H1 (cell line): ENCODE data around the gene FPGS. TPM values are rescaled to one million over a fixed set of nuclear protein-coding genes. Genes with fewer than 3 reads are reported as not detected.

Source experiments
- CTCF ChIA-PET: fragments of 300-600 bp; sonication (Branson Sonifier 250); formaldehyde crosslinking; loops from one replicate; lab custom pipeline; 2021; ENCODE audit not compliant: partially characterized antibody; lab: Charles Lee
- POLR2A ChIA-PET: fragments of 300-600 bp; sonication (Branson Sonifier 250); formaldehyde crosslinking; loops from one replicate; lab custom pipeline; 2021; ENCODE audit warnings: inconsistent platforms; ENCODE audit not compliant: partially characterized antibody; lab: Charles Lee
- DNase-seq, 2 experiments: peaks; one replicate each; pipeline versions ENCODE4 v3.0.0 to v3.0.0-alpha.2; 2010 to 2022; ENCODE audit warnings: low spot score in 2 of 2, low read depth in 1 of 2, mixed read lengths in 1 of 2
- FAIRE-seq: peaks from 2 replicates; lab custom pipeline; 2011; peaks lifted over from hg19 to GRCh38; lab: Jason Lieb, UNC
- H2AFZ ChIP-seq: 2 replicates; pipeline ENCODE4 v1.8.1; 2012; ENCODE audit warnings: low read length, inconsistent platforms
- H2AK5ac ChIP-seq: 2 replicates; pipeline ENCODE4 v1.6.1; 2013; ENCODE audit warnings: low read depth, low read length
- H2BK120ac ChIP-seq: replicated peaks from 2 replicates; pipeline ENCODE3; 2013; ENCODE audit warnings: low read depth, low read length, inconsistent platforms
- H2BK12ac ChIP-seq: 2 replicates; pipeline ENCODE4 v1.6.1; 2013; ENCODE audit warnings: low read depth, low read length
- H2BK15ac ChIP-seq: 2 replicates; pipeline ENCODE4 v1.6.1; 2013; ENCODE audit warnings: low read length
- H2BK20ac ChIP-seq: 2 replicates; pipeline ENCODE4 v1.6.1; 2013; ENCODE audit warnings: low read length
- H2BK5ac ChIP-seq: 2 replicates; pipeline ENCODE4 v1.6.1; 2013; ENCODE audit warnings: low read depth, low read length
- H3K14ac ChIP-seq: 2 replicates; pipeline ENCODE4 v1.6.1; 2013; ENCODE audit warnings: inconsistent platforms; ENCODE audit not compliant: insufficient read length
- H3K18ac ChIP-seq: 2 replicates; pipeline ENCODE4 v1.6.1; 2013; ENCODE audit warnings: low read length; ENCODE audit errors: extremely low read depth
- H3K23ac ChIP-seq: 2 replicates; pipeline ENCODE4 v1.6.1; 2013; ENCODE audit warnings: inconsistent platforms; ENCODE audit not compliant: insufficient read length
- H3K23me2 ChIP-seq: 2 replicates; pipeline ENCODE4 v1.6.1; 2013; ENCODE audit warnings: low read depth, low read length
- H3K27ac ChIP-seq: 2 replicates; pipeline ENCODE4 v1.6.1; 2011; ENCODE audit warnings: low read depth, low read length, inconsistent platforms
- H3K27me3 ChIP-seq, 4 experiments: replicated peaks in 1 of 4; 1 replicate in 1 of 4; 2 replicates in 3 of 4; pipeline versions ENCODE4 v1.6.1 to v1.8.1; 2011 to 2013; ENCODE audit warnings: low read length in 3 of 4, mild to moderate bottlenecking in 3 of 4, inconsistent platforms in 2 of 4, mixed read lengths in 2 of 4, moderate library complexity in 1 of 4; ENCODE audit not compliant: control insufficient read depth in 3 of 4, insufficient read depth in 3 of 4; ENCODE audit errors: extremely low read depth in 1 of 4
- H3K36me3 ChIP-seq, 4 experiments: 2 replicates each; pipeline versions ENCODE4 v1.6.1 to v1.8.1; 2011 to 2013; ENCODE audit warnings: mild to moderate bottlenecking in 4 of 4, low read length in 3 of 4, moderate library complexity in 2 of 4, control low read depth in 1 of 4, inconsistent platforms in 1 of 4; ENCODE audit not compliant: insufficient read depth in 4 of 4, control insufficient read depth in 2 of 4
- H3K4ac ChIP-seq: replicated peaks from 2 replicates; pipeline ENCODE3; 2013; ENCODE audit warnings: low read length, low read depth, mixed read lengths, inconsistent platforms; ENCODE audit not compliant: insufficient read length
- H3K4me1 ChIP-seq, 4 experiments: replicated peaks in 1 of 4; 1 replicate in 1 of 4; 2 replicates in 3 of 4; pipeline versions ENCODE4 v1.6.1 to v1.8.1; 2011 to 2013; ENCODE audit warnings: low read length in 3 of 4, inconsistent platforms in 2 of 4, mixed read lengths in 1 of 4; ENCODE audit not compliant: insufficient read depth in 4 of 4, control insufficient read depth in 3 of 4
- H3K4me2 ChIP-seq, 2 experiments: 2 replicates each; pipeline versions ENCODE4 v1.6.1 to v1.8.1; 2011 to 2013; ENCODE audit warnings: low read depth in 2 of 2, low read length in 2 of 2, control low read depth in 1 of 2, inconsistent platforms in 1 of 2, mild to moderate bottlenecking in 1 of 2; ENCODE audit not compliant: insufficient read depth in 1 of 2
- H3K4me3 ChIP-seq, 4 experiments: fragments of 200-600, 300-600 bp in 1 of 4; sonication (generic), shearing (Covaris generic), sonication (Bioruptor Twin) in 1 of 4; 2 replicates each; pipeline versions ENCODE4 v1.5.1 to v1.8.1; 2011 to 2016; ENCODE audit warnings: low read length in 4 of 4, low read depth in 3 of 4, control low read depth in 2 of 4, inconsistent platforms in 2 of 4, mild to moderate bottlenecking in 2 of 4, mixed read lengths in 1 of 4, moderate library complexity in 1 of 4; ENCODE audit not compliant: insufficient read depth in 2 of 4; ENCODE audit errors: extremely low read depth in 1 of 4
- H3K56ac ChIP-seq: replicated peaks from 2 replicates; pipeline ENCODE3; 2013; ENCODE audit warnings: low read depth, mild to moderate bottlenecking, mixed read lengths, low read length, inconsistent platforms; ENCODE audit not compliant: insufficient read length
- H3K79me1 ChIP-seq: 2 replicates; pipeline ENCODE4 v1.6.1; 2013; ENCODE audit warnings: low read depth, low read length, control low read depth
- H3K79me2 ChIP-seq, 2 experiments: 2 replicates each; pipeline versions ENCODE4 v1.6.1 to v1.8.1; 2012 to 2013; ENCODE audit warnings: low read length in 2 of 2, mild to moderate bottlenecking in 2 of 2, inconsistent platforms in 1 of 2; ENCODE audit not compliant: insufficient read depth in 2 of 2, control insufficient read depth in 1 of 2
- H3K9ac ChIP-seq, 4 experiments: replicated peaks in 1 of 4; 1 replicate in 1 of 4; 2 replicates in 3 of 4; pipeline versions ENCODE4 v1.6.1 to v1.8.1; 2011 to 2013; ENCODE audit warnings: low read depth in 3 of 4, low read length in 3 of 4, control low read depth in 2 of 4, mild to moderate bottlenecking in 2 of 4, moderate library complexity in 2 of 4, inconsistent platforms in 1 of 4; ENCODE audit errors: extremely low read depth in 1 of 4
- H3K9me3 ChIP-seq, 2 experiments: 2 replicates each; pipeline versions ENCODE4 v1.6.1 to v1.8.1; 2012 to 2013; ENCODE audit warnings: mild to moderate bottlenecking in 2 of 2, moderate library complexity in 2 of 2, control low read depth in 1 of 2, inconsistent platforms in 1 of 2, low read depth in 1 of 2, low read length in 1 of 2, mixed read lengths in 1 of 2; ENCODE audit not compliant: insufficient read depth in 2 of 2
- H4K20me1 ChIP-seq, 2 experiments: replicated peaks in 1 of 2; 2 replicates each; pipeline versions ENCODE3 to v1.8.1; 2011 to 2013; ENCODE audit warnings: inconsistent platforms in 2 of 2, low read length in 2 of 2, mild to moderate bottlenecking in 1 of 2; ENCODE audit not compliant: insufficient read depth in 2 of 2, control insufficient read depth in 1 of 2
- H4K5ac ChIP-seq: 2 replicates; pipeline ENCODE4 v1.6.1; 2013; ENCODE audit warnings: low read length, low read depth, mixed read lengths, inconsistent platforms; ENCODE audit not compliant: insufficient read length
- H4K8ac ChIP-seq: 2 replicates; pipeline ENCODE4 v1.8.0; 2013; ENCODE audit warnings: mild to moderate bottlenecking, moderate library complexity, low read length, inconsistent platforms; ENCODE audit not compliant: insufficient read depth; ENCODE audit errors: extremely low read depth
- H4K91ac ChIP-seq: replicated peaks from 2 replicates; pipeline ENCODE3; 2013; ENCODE audit warnings: low read length, mixed read lengths, inconsistent platforms; ENCODE audit not compliant: insufficient read length
- CHD1 ChIP-seq: IDR thresholded peaks from 2 replicates; pipeline ENCODE4 v1.6.1; 2012; ENCODE audit warnings: low read depth, low read length, improper control_type of control experiment
- CTCF ChIP-seq, 3 experiments: IDR thresholded peaks; 1 replicate in 2 of 3; 2 replicates in 1 of 3; pipeline versions ENCODE4 v1.5.1 to v1.6.1; 2011; ENCODE audit warnings: low read length in 3 of 3, mild to moderate bottlenecking in 3 of 3, inconsistent platforms in 2 of 3, low read depth in 1 of 3, moderate library complexity in 1 of 3; ENCODE audit not compliant: insufficient read depth in 1 of 3; ENCODE audit errors: control extremely low read depth in 1 of 3
- HDAC6 ChIP-seq: IDR thresholded peaks from one replicate; pipeline ENCODE4 v1.7.1; 2012; ENCODE audit warnings: low read depth, mild to moderate bottlenecking, inconsistent platforms, low read length, moderate library complexity
- RAD21 ChIP-seq, 2 experiments: IDR thresholded peaks in 1 of 2; conservative IDR thresholded peaks in 1 of 2; 2 replicates each; pipeline ENCODE4 v1.6.1; 2011; ENCODE audit warnings: low read depth in 2 of 2, low read length in 2 of 2, improper control_type of control experiment in 1 of 2, inconsistent platforms in 1 of 2, mild to moderate bottlenecking in 1 of 2, moderate library complexity in 1 of 2
- RXRA ChIP-seq: IDR thresholded peaks from 2 replicates; pipeline ENCODE4 v1.6.1; 2011; ENCODE audit warnings: low read depth, mild to moderate bottlenecking, low read length, moderate library complexity; ENCODE audit not compliant: insufficient read depth
- SIRT6 ChIP-seq: IDR thresholded peaks from one replicate; pipeline ENCODE4 v1.7.1; 2012; ENCODE audit warnings: low read length, inconsistent platforms
- SRF ChIP-seq: IDR thresholded peaks from 2 replicates; pipeline ENCODE4 v1.6.1; 2011; ENCODE audit warnings: mild to moderate bottlenecking, low read depth, low read length, moderate library complexity
- TAF1 ChIP-seq: IDR thresholded peaks from 2 replicates; pipeline ENCODE4 v1.6.1; 2011; ENCODE audit warnings: mild to moderate bottlenecking, low read depth, low read length
- TAF7 ChIP-seq: optimal IDR thresholded peaks from 2 replicates; pipeline ENCODE3; 2011; ENCODE audit warnings: low read depth, mild to moderate bottlenecking, inconsistent platforms, low read length, moderate library complexity, borderline replicate concordance
- YY1 ChIP-seq: IDR thresholded peaks from 2 replicates; pipeline ENCODE4 v1.6.1; 2011; ENCODE audit warnings: low read depth, mild to moderate bottlenecking, low read length
- WGBS, 2 experiments: shearing (Covaris generic) in 1 of 2; methylation state at CpG; one replicate each; pipeline versions ENCODE4 v1.1.6 to v1.1.7; 2013 to 2015; ENCODE audit warnings: low lambda C conversion rate in 2 of 2, mixed read lengths in 2 of 2, inconsistent platforms in 1 of 2, low coverage in 1 of 2, missing lambda C conversion rate in 1 of 2; ENCODE audit not compliant: insufficient replicate concordance in 2 of 2, insufficient coverage in 1 of 2, insufficient read length in 1 of 2; ENCODE audit errors: extremely low coverage in 1 of 2, missing lambda C conversion rate in 1 of 2; 5-methylcytosine and 5-hydroxymethylcytosine counted together
- polyA plus RNA-seq, 7 experiments: library from polyadenylated mRNA; depleted of rRNA in 3 of 7; stranded (reverse) in 5 of 7; unstranded in 2 of 7; fragments of >200 nt in 5 of 7; fragments of 200-250 nt in 2 of 7; gene quantifications; 1 replicate in 5 of 7; 2 replicates in 1 of 7; 4 replicates in 1 of 7; pipeline versions ENCODE4 v1.2.1 to v1.2.3, GENCODE V29; 2011 to 2013; ENCODE audit warnings: missing spikeins in 2 of 7, mixed read lengths in 2 of 7
- total RNA-seq: library from RNA; stranded (reverse); fragmentation: NEBNext Ultra II Directional; extraction: Animal tissue kit (Norgen Biotek cat#: 25700); gene quantifications from 2 replicates; pipeline ENCODE4 v1.2.1, GENCODE V29; 2021

Gene FPGS
- total and polyA plus RNA-seq, 2 of the 8 experiments (the other 6 are each of a cell fraction or from before 2014, with no cell fraction given) = 62.4 to 83.0 TPM

- H2AK5ac ChIP-seq = no peak overlapping the region
- CTCF ChIA-PET = interaction anchor here (0.7 to 7.9 kb wide), 4 partner anchors 22 to 110 kb away, joined by 3 to 51 read pairs (median 4); partner anchors contain the start of gene ENG
- DNase-seq = no peak
- no peak overlapping the region for H3K27ac ChIP-seq
- H3K4me1 ChIP-seq = peaks cover 0 to 8% (median 3%) of the 10 kb centered on the region in 4 experiments; a peak in 4 of 7 replicates
- H3K56ac ChIP-seq = no peak overlapping the region
- no peaks in the 10 kb centered on the region for H3K79me1 ChIP-seq
- H3K27me3 ChIP-seq = no peaks in the 10 kb centered on the region
- POLR2A ChIA-PET = interaction anchor here (1.2 kb wide), 1 partner anchor 13 kb away, joined by 5 read pairs; no protein-coding TSS in a partner anchor
- WGBS, 2 experiments = 90% methylated on average over 7 of the region's 7 CpGs; no CpG with 5 or more reads in 1 of the 2 experiments
- H2BK120ac ChIP-seq = no peak overlapping the region
- H2BK12ac ChIP-seq = no peak overlapping the region
- H4K8ac ChIP-seq = no peak overlapping the region
- H4K91ac ChIP-seq = no peak overlapping the region
- H3K4ac ChIP-seq = no peak overlapping the region
- no peaks in the 10 kb centered on the region for H3K36me3 ChIP-seq
- no peak overlapping the region for H3K23ac ChIP-seq
- no peak overlapping the region for H3K4me3 ChIP-seq
- no peak overlapping the region for H4K5ac ChIP-seq
- 0 out of 2 replicates have a peak overlapping the region, but pooled peaks have one; percentile 29 for H2AFZ ChIP-seq
- H3K23me2 ChIP-seq = peaks cover 3% of the 10 kb centered on the region; the same call in 1 of the 2 replicates
- H2BK5ac ChIP-seq = no peak overlapping the region
- H2BK15ac ChIP-seq = no peak overlapping the region
- no peak overlapping the region for H3K18ac ChIP-seq
- no peaks in the 10 kb centered on the region for H4K20me1 ChIP-seq
- H2BK20ac ChIP-seq = no peak overlapping the region
- no peak for FAIRE-seq
- no peak overlapping the region for H3K4me2 ChIP-seq
- no peaks in the 10 kb centered on the region for H3K9me3 ChIP-seq
- H3K9ac ChIP-seq = no peak overlapping the region
- H3K14ac ChIP-seq = no peak overlapping the region
- no peaks in the 10 kb centered on the region for H3K79me2 ChIP-seq
- TF ChIP-seq HDAC6 (no peak), CHD1 (no peak), YY1 (no peak), RAD21 (IDR thresholded peaks at IDR 0.05 in 1 of 2, conservative IDR thresholded peaks at IDR 0.05 in 1 of 2; ENCODE audit: low read depth in 2 of 2, low read length in 2 of 2) (no peak), TAF7 (no peak), SRF (no peak), CTCF (IDR thresholded peaks at IDR 0.05; ENCODE audit: control extremely low read depth in 1 of 3, insufficient read depth in 1 of 3, low read depth in 1 of 3, low read length in 3 of 3) (no peak), RXRA (no peak), SIRT6 (no peak), TAF1 (no peak)
Observed at GRCh38 chr9:127832248-127832647, 29.6 kb downstream of the FPGS start.
